ENCODE measurements around the gene MORC2. TPM values are rescaled to one million over a fixed set of nuclear protein-coding genes. Genes with fewer than 3 reads are reported as not detected.
A peak's percentile ranks its signal among the peaks of the same experiment; 100 is the strongest.

The MORC2 gene
- total RNA-seq, 1 donor from 2014 or later = 20.1 TPM

DNA sequence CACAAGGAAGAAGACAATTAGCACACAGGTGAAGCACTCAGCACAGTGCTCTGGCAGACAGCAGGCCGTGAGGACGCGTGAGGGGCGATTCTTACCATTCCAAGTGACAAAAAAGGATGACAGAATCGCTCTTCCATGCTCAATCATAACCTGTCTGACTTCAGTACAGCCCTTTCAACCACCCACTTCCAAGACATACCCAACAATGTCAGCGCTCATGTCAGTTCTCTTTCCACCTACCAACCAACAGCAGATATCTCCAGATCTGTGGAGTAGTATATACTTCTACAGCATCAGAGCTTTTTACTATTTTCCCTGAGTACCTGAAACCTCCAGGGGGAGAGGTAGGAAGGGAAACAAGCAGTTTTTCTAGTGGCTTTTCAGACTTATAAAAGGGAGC is 40.2 kb downstream of the MORC2 start:
- intact Hi-C loops (cut with DNase I) = loop anchor here (10.0 kb wide), 1 partner anchor 304 kb away; no protein-coding TSS in a partner anchor
- DNase-seq (no peak), ATAC-seq (ENCODE audit: poor library complexity) (no peak)

DNA sequence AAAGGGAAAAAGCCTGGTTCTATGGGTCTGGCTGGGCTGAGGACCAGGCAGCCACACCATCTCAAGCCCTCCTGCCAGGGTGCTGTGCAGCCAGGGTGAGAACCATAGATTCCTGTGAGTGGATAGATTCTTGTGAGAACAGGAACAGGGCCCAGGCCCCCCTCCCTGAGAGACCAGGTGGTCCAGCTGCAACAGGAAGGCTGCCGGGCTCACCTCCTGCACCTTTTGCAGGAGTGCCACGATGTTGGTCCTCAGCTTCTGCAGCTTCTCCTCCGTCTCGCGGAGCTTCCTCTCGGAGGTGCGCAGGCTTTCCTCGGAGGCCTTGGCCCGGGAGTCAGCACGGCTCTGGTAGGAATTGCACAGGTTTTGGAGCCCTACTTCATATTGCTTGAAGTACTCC is 40.8 kb downstream of the MORC2 start:
- intact Hi-C loops (cut with DNase I) = loop anchor here (10.0 kb wide), 1 partner anchor 303 kb away; no protein-coding TSS in a partner anchor
- ATAC-seq (ENCODE audit: poor library complexity) (no peak), DNase-seq (no peak)

DNA sequence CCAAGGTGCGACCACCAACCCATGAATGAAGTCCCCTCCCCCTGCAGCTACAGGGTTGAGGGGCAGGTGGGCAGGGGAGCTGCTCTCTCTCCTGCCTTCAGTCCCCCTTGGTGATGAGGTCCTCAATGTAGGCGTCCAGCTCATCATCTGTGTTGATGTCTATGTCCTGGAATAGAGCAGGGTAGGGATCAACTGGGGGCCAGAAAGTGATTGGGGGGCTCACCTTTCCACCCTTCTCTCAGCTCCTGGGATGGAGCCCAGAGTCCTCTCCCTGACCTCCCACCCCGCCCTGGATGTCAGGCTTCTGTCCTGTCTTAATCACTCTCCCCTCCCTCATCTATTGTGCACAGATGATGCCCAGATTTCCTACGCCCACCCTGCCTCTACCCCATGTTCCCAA is 41.9 kb downstream of the MORC2 start:
- intact Hi-C loops (cut with DNase I) = loop anchor here (10.0 kb wide), 1 partner anchor 302 kb away; no protein-coding TSS in a partner anchor
- DNase-seq (no peak), ATAC-seq (ENCODE audit: poor library complexity) (no peak)

DNA sequence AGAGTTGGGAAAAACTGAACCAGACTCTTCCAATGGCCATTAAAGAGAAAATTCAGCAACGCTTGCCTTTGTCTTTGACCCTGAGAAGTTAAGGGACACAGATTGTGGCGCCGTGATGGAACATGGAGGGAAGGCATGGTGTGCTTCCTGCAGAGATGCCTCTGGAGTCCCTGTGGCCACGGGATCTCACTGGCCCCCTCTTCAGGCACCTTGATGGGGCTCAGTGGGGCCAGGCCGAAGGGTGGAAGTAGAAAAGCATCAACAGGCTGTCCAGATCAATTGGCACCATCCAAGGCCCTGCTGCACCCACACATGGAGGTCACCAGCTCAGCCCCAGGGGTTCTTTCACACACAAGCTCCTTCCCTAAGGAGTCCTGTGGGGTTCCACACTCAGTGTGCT is 42.9 kb downstream of the MORC2 start:
- intact Hi-C loops (cut with DNase I) = loop anchor here (10.0 kb wide), 1 partner anchor 301 kb away; no protein-coding TSS in a partner anchor
- no peak for DNase-seq
- ATAC-seq (ENCODE audit: poor library complexity) = no peak

DNA sequence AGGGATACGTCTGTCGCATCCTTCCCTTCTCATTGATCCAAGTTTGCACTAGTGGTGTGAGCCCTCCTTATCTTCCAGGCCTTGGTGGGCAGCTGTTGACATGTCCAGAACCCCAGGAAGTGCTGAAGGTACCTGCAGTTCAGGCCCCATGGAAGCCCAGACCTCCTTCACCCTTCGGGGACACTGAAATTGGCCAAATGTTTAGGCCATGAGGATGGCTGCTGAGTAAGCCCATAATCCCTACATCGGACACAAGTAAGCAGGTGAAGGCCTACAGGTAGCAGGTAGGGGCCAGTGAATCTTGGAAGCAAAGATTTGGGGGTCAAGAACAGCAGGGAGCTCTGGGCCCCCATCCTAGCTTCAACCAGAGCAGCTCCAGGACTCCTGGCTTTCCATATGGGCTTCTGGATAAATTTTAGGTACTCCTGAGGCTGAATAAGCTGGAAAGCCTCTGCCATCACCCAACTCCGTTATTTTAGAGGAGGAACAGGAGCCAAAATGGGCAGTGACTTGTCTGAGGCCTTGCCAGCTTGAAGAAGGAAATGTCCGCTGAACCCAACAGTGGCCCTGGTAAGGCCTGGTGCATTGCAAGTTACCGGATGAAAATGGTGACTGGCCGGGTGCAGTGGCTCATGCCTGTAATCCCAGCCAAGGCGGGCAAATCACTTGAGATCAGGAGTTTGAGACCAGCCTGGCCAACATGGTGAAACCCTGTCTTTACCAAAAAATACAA is 45.2 kb downstream of the MORC2 start:
- ATAC-seq (ENCODE audit: poor library complexity) (no peak), DNase-seq (no peak)
- intact Hi-C loops (cut with DNase I) = loop anchor here (5.0 to 10.0 kb wide), 2 partner anchors 156 to 299 kb away; no protein-coding TSS in a partner anchor

DNA sequence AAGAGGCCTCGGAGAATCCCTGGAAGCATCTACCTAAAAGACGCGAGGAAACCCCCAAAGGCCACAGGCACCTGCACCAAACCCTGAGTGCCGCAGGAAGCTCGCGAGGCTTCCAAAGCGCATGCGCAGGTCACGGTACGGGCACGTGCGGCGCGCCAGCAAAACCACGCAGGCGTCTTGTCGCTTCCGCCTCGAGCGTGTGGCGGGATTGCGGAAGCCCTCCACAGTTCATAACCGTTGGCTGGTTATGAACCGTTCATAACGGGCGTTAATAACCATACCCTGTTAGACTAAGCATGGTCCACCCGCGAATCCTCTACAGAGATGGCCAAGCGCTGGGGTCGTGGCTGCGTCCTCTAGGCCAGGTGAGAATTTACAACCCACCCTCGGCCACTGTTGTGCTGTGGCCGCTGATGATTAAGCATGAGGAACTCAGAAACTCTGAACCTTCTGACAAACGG is 46.4 kb downstream of the MORC2 start:
- peak; percentile 83 for DNase-seq
- intact Hi-C loops (cut with DNase I) = loop anchor here (5.0 to 10.0 kb wide), 2 partner anchors 155 to 297 kb away; no protein-coding TSS in a partner anchor
- peak; percentile 74 for ATAC-seq (ENCODE audit: poor library complexity)

DNA sequence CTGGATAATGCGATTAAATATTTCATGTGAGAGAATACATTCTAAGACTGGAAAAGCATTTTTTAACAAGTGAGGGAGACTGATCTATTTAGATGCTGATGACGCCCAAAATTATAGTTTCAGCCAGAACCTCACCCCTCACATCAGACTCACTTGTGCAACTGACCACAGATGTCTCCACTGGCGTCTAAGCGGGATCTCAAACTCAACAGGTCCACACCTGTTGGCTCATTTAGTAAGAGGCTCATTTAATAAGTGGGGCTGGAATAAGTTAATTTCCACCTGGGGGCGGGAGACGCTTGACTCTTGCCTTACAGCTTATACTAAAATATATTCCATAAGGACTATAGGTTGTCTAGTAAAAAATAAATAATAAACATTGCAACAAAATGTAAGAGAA is 47.5 kb downstream of the MORC2 start:
- DNase-seq (no peak), ATAC-seq (ENCODE audit: poor library complexity) (no peak)
- intact Hi-C loops (cut with DNase I) = loop anchor here (5.0 to 10.0 kb wide), 2 partner anchors 154 to 296 kb away; no protein-coding TSS in a partner anchor

DNA sequence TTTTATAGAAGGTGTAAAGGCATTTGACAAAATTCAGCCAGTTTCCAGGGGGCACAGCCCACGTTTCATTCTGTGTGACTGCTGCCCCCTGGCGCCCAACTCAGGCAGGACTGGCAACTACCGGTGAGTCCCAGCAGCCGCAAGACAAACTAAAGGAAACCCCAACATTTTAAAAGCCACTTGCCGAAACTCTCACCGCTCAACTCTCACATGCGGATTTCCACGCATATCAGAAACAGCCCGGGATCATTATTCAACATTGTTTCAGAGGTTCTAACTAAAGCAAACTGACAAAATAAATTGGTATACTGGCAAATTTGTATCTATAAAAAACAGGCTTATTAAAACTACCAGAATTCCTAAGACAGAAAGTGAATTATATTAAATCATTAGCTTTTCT is 48.2 kb downstream of the MORC2 start:
- intact Hi-C loops (cut with DNase I) = loop anchor here (5.0 to 10.0 kb wide), 2 partner anchors 153 to 296 kb away; no protein-coding TSS in a partner anchor
- peak; percentile 91 for DNase-seq
- peak; percentile 75 for ATAC-seq (ENCODE audit: poor library complexity)

DNA sequence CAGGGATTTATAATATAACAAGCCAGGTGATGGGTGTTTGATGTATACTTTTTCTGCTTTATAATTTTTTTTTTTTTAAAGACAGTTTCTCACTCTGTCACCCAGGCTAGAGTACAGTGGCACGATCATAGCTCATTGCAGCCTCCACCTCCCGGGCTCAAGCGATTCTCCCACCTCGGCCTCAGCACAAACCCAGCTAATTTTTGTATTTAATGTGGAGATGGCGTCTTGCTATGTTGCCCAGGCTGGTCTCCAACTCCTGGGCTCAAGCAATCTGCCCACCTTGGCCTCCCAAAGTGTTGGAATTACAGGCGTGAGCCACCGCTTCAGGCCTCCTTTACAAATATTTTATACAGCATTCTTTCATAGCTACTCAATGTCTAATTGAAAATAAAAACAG is 48.6 kb downstream of the MORC2 start:
- intact Hi-C loops (cut with DNase I) = loop anchor here (5.0 to 10.0 kb wide), 2 partner anchors 153 to 295 kb away; no protein-coding TSS in a partner anchor
- DNase-seq (no peak), ATAC-seq (ENCODE audit: poor library complexity) (no peak)

DNA sequence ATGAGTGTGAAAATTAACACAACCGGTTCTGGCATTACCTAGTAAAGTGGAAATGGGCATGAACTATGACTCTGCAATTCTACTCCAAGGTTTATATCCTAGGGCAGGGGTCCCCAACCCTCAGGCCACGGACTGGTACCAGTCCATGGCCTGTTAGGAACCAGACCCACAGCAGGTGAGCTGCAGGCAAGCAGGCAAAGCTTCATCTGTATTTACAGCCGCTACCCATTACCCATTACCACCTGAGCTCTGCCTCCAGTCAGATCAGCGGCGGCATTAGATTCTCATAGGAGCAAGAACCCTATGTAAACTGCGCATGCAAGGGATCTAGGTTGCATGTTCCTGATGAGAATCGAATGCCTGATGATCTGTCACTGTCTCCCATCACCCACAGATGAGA is 49.8 kb downstream of the MORC2 start:
- no peak for ATAC-seq (ENCODE audit: poor library complexity)
- DNase-seq = no peak
- intact Hi-C loops (cut with DNase I) = no loop called here

DNA sequence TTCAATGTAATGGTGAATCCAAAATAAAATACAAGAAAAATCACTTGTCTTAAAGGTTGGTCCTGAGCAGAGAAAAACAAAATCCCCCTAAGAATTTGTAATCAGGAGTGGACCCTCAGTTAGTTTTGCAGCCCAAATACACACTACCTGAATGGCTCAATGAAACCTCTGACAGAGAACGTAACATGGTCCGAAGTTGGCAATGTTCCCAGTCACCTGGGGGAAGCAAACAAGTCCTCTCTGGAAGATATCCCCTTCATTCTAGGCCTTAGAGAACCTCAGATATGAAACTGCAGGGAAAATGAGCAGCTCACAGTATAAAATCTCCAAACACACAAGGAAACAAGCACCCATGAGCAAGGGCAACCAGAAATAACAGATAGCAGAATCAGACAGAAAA is 58.2 kb downstream of the MORC2 start:
- ATAC-seq (ENCODE audit: poor library complexity) (no peak), DNase-seq (no peak)
- intact Hi-C loops (cut with DNase I) = no loop called here

DNA sequence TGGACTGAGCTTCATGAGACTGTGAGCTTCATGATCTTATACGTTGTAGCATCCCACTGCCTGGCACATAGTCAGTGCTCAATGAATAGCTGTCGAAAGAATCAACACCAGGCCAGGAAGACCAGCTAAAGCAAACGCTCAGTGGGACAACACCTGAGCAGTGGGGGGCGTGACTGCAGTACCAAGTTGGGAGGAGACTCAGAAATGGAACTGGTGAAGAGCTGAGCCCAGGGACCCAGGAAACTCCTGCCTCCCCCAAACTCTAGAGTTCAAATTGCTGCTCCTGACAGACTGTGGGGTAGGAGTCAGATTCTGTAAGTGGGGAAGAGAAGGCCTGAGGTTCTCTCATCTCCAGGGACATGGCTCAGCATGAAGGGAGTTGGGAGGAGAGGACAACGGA is 59.3 kb downstream of the MORC2 start:
- ATAC-seq (ENCODE audit: poor library complexity) = no peak
- intact Hi-C loops (cut with DNase I) = no loop called here

DNA sequence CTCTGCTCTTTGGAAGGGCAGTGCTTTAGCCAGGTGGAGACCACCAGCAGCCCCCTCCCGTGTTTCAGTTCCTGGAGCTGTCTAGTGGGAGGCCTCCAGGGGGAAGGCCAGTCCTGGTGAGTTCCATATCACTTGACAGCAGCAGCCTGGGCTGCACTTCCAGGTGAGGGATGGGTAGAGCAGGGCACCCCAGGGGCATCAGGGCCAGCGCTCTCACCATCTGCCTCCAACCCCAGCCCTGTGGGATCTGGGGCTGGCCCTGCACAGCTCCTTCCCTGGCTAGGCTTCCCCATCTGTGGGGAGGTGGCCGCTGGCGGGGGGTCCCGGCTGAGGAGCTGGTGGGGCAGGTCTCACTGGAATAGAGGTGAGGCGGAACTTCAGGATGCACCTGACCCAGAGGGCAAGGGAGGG is 60.5 kb downstream of the MORC2 start:
- intact Hi-C loops (cut with DNase I) = no loop called here
- no peak for DNase-seq
- ATAC-seq (ENCODE audit: poor library complexity) = no peak

More for the DNA sequence above, 59.3 kb downstream of the MORC2 start:
- DNase-seq = no peak

DNA sequence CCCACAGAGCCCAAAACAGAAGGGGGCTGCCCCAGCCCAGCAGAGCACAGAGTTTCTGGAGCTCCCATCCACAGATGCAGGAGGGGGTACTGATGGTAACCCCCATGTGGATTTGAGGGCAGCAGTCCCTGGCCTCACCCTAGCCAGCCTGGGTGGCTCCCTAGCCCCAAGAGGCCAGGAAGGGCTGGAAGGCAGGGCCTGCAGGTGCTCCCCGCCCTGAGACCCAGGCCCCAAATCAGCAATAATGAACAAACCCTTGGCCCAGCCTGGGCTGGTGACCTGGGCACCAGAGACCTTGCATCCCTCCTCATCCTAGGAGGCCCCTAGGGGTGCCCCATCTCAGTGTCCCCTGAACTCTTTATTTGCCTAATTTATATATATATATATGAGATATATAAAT is 61.6 kb downstream of the MORC2 start:
- intact Hi-C loops (cut with DNase I) = no loop called here
- no peak for DNase-seq
- ATAC-seq (ENCODE audit: poor library complexity) = no peak

DNA sequence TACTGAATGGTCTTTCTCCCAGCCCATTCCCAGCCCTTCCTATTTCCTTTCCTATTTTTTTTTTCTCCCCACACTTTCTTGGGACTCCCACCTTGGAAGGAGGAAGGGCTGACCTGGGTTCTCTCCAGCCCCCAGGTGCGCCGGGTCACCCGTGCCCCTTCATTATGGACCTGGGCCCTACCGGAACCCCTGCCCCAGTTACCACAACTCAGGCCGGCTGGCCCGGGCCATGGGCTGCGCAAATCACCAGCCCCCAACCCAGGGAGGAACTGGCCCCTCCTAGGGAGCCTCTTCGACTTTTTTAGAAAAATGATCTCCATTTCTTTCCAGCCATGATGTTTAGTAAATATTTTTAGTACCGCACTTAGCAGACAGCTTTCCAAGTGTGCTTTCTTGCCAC is 62.2 kb downstream of the MORC2 start:
- DNase-seq = no peak
- ATAC-seq (ENCODE audit: poor library complexity) = no peak
- intact Hi-C loops (cut with DNase I) = no loop called here

DNA sequence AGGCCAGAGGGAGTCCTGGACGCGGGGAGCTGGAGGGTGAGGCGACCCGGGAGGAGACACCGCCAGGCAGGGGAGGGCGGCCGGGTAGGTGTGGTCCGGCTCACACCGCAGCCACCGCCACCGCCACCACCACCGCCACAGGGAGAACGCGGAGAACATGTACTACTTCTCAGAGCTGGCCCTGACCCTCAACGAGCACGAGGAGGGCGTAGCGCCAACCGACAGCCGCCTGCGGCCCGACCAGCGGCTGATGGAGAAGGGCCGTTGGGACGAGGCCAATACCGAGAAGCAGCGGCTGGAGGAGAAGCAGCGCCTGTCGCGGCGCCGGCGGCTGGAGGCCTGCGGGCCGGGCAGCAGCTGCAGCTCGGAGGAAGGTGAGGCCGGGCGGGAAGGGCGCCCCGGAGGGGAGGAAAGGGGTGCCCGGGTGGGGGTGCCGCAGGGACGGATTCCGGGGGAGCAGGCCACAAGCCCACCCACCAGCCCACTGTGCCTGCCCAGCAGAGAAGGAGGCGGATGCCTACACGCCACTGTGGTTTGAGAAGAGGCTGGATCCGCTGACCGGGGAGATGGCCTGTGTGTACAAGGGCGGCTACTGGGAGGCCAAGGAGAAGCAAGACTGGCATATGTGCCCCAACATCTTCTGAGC is 62.8 kb downstream of the MORC2 start:
- no peak for DNase-seq
- ATAC-seq (ENCODE audit: poor library complexity) = no peak
- intact Hi-C loops (cut with DNase I) = no loop called here

DNA sequence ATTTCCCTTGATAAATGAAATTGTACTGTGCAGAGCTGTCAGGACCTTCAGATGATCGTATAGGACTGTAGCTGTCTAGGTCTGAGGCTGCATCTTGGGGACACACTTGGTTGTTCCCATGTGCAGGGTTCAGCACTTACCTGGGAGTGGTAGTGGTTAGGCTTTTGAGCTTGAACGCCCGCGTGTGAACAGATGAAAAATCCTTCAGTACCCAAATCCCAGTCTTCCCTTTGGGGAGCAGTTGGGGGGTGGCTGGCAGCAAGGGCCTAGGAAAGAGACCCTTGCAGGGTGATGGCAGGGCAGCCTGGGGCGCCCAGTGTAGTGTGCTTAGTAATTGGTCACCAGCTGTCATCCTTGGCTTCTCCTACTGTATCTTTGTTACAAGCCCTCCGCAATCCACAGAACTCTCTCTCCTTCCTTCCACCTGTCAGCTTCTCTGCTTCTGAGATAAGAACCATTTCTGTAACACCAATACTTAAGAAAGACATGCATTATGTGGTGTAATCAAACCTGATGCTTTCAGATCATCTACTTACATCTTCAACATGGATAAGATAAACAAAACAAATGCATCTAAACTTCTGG is 64.6 kb downstream of the MORC2 start:
- intact Hi-C loops (cut with DNase I) = no loop called here
- DNase-seq (no peak), ATAC-seq (ENCODE audit: poor library complexity) (no peak)

DNA sequence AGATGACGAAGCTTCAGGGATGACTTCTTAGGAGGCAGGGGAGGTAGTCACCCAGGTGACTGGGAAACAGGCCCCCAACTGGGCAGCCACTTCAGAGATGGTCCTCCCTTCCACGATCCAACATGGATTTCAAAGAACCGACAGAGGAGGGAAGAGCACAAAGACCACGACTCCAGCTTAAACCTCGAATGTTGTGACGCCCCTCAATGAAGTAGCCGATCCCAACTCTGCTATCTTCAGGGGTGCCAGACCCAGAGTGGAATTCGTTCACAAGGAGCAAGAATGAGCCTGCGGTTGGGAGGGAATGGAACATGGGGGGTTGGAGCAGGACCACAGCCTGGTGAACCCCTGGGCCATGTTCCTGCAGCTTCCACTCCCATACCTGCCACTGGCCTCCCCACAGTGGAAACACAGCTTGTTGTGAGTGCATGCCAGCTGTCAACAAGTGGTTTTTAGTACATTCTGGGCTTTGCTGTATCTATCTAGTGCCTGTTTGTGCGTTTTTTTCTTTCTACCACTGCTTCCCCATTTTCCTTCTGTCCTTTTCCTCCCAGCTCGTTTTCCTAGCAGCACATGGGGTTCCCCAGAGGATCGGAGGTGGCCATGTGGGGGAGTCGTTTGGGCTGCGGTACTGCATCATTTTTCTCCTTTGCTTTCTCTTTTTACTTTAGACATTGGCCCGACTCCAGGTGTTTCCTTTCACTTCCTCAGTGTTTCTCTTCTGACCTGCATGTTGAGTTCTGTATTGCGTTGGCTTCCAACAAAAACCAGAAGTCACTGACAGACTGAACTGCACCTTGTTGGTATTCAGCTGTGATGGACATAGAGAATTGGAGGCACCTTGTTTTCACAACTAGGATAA is 65.8 kb downstream of the MORC2 start:
- no peak for DNase-seq
- ATAC-seq (ENCODE audit: poor library complexity) = no peak
- intact Hi-C loops (cut with DNase I) = no loop called here

DNA sequence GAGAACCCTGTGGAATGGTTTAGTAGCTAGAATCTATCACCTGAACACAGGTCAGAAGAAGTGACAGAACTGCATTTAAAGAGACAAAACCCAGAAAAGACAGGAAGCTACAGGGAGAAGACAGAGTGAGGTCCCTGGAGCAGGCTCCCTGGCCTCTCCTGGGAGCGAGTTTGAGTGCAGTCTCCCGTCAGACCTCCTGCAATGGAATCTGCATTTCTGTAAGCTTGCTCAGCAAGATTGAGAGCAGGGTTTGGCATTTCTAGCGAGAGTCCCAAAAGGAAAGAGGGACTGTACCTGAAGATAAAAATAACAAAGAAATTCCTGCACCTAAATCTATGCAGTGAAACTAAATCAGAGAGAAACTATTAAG is 74.2 kb downstream of the MORC2 start:
- DNase-seq (no peak), ATAC-seq (ENCODE audit: poor library complexity) (no peak)
- intact Hi-C loops (cut with DNase I) = no loop called here
